Measurements from ENCODE around the gene ARID3C. TPM values are rescaled to one million over a fixed set of nuclear protein-coding genes. Genes with fewer than 3 reads are reported as not detected.

Gene ARID3C
- total RNA-seq, 1 donor from 2014 or later, result not detected

DNA sequence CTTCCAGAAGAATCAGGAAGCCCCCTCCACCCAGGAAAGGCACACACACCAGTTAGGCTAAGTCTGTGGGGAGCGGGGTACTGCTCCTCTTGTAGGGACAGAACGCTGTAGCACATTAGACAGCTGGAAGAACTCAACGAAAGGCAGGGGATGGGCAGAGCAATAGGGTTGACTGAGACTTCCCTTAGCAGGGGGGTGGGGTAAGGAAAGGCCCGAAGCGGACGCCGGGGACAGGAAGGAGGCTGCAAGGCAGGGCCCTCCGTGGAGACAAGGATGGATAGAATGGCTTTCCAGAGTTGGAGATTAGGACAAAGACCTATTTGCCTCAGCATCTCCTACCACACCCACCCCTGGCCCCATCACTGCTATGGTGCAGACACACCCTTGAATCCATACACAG is 53.6 kb downstream of the ARID3C start:
- H3K27me3 ChIP-seq (ENCODE audit: low read depth), result peaks cover 55% of the 10 kb centered on the region
- intact Hi-C loops (cut with DNase I), result no loop called here

DNA sequence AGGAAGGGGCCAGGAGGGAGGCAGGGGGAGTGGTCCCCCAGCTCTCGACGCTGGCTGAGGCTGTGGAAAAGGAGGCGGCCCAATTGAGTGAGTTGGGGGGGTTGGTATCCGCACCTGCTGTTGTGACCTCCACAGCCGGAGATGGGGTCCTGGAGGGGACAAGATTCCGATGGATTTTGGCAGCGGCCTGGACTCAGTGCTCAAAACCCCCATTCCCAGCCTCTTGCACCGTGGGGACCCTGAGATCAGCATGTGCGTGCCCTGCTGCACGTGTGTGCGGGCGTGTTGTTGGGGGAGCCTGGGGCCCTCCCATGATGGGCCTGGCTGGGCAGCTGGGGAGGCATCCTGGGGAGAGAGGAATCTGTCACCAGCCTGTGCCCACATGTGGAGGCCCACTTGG is 54.3 kb downstream of the ARID3C start:
- peaks cover 49% of the 10 kb centered on the region for H3K27me3 ChIP-seq (ENCODE audit: low read depth)
- intact Hi-C loops (cut with DNase I), result no loop called here
- H3K4me3 ChIP-seq, result no peak overlapping the region
- no peak for DNase-seq
- TF ChIP-seq, protein P1, sequence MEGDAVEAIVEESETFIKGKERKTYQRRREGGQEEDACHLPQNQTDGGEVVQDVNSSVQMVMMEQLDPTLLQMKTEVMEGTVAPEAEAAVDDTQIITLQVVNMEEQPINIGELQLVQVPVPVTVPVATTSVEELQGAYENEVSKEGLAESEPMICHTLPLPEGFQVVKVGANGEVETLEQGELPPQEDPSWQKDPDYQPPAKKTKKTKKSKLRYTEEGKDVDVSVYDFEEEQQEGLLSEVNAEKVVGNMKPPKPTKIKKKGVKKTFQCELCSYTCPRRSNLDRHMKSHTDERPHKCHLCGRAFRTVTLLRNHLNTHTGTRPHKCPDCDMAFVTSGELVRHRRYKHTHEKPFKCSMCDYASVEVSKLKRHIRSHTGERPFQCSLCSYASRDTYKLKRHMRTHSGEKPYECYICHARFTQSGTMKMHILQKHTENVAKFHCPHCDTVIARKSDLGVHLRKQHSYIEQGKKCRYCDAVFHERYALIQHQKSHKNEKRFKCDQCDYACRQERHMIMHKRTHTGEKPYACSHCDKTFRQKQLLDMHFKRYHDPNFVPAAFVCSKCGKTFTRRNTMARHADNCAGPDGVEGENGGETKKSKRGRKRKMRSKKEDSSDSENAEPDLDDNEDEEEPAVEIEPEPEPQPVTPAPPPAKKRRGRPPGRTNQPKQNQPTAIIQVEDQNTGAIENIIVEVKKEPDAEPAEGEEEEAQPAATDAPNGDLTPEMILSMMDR (IDR thresholded peaks at IDR 0.05), result no peak
- H3K9me3 ChIP-seq, result no peaks in the 10 kb centered on the region
- H3K36me3 ChIP-seq, result no peaks in the 10 kb centered on the region
- H3K4me1 ChIP-seq, result peaks cover 11% of the 10 kb centered on the region
- no peak overlapping the region for H3K27ac ChIP-seq
- ATAC-seq, result no peak

More for the DNA sequence above, 53.6 kb downstream of the ARID3C start:
- H3K4me1 ChIP-seq, result peaks cover 11% of the 10 kb centered on the region
- H3K36me3 ChIP-seq, result no peaks in the 10 kb centered on the region
- TF ChIP-seq, protein P1 (IDR thresholded peaks at IDR 0.05), result no peak
- ATAC-seq, result no peak
- H3K4me3 ChIP-seq, result no peak overlapping the region
- H3K27ac ChIP-seq, result no peak overlapping the region
- no peaks in the 10 kb centered on the region for H3K9me3 ChIP-seq
- DNase-seq, result no peak

DNA sequence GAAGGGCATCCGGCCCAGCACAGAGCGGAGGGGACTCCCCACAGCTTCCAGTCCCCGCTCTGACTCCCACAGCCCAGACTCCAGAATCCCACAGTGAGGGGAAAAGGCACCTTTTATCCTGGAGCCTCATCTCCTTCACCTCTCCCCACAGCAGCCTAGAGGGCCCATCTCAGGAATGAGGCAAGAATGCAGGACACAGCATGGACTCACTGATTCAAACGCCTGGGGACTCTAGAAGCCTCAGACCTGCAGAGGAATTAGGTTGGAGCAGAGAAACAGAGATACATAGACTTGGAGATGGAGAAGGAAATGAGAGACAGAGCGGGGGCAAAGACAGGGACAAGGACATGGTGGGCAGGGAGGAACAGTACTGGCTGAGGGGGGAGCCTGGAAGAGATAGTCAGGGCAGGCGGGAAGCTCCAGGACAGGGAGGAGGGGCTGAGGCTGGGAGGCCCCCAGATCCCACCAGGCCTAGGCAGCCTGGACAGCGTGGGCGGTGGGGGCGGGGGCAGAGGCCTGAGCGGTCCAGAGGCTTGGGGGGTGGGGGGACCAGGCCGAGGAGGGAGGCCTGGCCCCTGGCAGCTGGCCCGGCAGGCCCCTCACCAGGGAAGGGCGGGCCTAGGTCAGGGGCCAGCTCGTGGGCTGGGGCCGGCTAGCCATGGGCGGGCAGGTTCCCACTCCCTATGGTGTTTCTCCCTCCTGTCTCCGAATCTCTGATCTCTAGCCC is 55.1 kb downstream of the ARID3C start:
- H3K27me3 ChIP-seq (ENCODE audit: low read depth), result peaks cover 44% of the 10 kb centered on the region
- DNase-seq, result no peak

DNA sequence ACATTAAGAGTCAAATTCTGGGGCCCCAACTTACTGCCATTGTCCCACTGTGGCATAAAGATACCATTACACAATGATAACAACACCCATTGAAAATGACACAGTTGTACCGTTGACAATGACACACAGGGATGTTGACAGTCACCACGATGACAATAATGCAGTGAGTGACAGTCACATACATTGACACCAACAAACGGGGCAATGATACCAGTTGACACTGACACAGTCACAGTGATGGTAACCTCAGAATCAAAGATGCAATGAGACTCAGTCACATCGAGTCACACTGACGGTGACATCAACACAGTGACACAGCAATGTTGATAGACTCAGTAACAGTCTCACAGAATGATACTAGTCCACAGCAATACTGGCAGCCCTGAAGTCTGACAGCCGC is 56.2 kb downstream of the ARID3C start:
- Histone ChIP-seq H3K4me3 (no peak overlapping the region), H3K27me3 (ENCODE audit: low read depth) (peaks cover 36% of the 10 kb centered on the region), H3K27ac (no peak overlapping the region), H3K9me3 (no peaks in the 10 kb centered on the region), H3K36me3 (no peaks in the 10 kb centered on the region), H3K4me1 (no peaks in the 10 kb centered on the region)
- no peak for DNase-seq
- TF ChIP-seq, protein P1 (IDR thresholded peaks at IDR 0.05), result no peak
- intact Hi-C loops (cut with DNase I), result no loop called here
- ATAC-seq, result no peak

More for the DNA sequence above, 55.1 kb downstream of the ARID3C start:
- no peak overlapping the region for H3K27ac ChIP-seq
- no peak for ATAC-seq
- H3K36me3 ChIP-seq, result no peaks in the 10 kb centered on the region
- intact Hi-C loops (cut with DNase I), result no loop called here
- peaks cover 9% of the 10 kb centered on the region for H3K4me1 ChIP-seq
- H3K9me3 ChIP-seq, result no peaks in the 10 kb centered on the region
- H3K4me3 ChIP-seq, result no peak overlapping the region
- TF ChIP-seq, protein P1 (IDR thresholded peaks at IDR 0.05), result no peak

DNA sequence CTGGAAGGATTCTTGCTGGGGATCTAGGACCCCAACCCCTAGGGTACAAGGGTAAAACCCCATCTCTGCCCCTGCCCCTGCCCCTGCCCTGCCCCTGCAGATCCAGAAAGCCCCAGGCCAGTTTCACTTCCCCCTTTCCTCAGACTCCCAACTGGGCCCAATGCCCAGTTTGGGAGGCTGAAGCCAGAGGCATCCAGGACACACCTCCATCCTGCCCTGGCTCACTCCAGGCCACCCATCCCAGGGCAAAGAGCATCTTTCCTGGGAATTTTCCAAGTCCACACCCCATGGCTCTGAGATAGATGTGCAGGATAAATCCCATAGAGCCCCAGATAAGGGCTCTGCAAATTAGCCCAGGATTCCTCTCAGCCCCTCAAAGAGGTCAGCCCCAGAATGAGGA is 56.8 kb downstream of the ARID3C start:
- H3K9me3 ChIP-seq, result no peaks in the 10 kb centered on the region
- ATAC-seq (no peak), DNase-seq (no peak)
- H3K4me1 ChIP-seq, result no peaks in the 10 kb centered on the region
- no peak overlapping the region for H3K4me3 ChIP-seq
- H3K27me3 ChIP-seq (ENCODE audit: low read depth), result peaks cover 34% of the 10 kb centered on the region
- intact Hi-C loops (cut with DNase I), result no loop called here
- TF ChIP-seq, protein P1 (IDR thresholded peaks at IDR 0.05), result no peak
- no peak overlapping the region for H3K27ac ChIP-seq
- no peaks in the 10 kb centered on the region for H3K36me3 ChIP-seq
